ENCODE results near the gene ZBTB39. TPM values are rescaled to one million over a fixed set of nuclear protein-coding genes. Genes with fewer than 3 reads are reported as not detected.

ZBTB39 gene
- total and polyA plus RNA-seq, 2 of the 13 experiments (the other 11 are each of a cell fraction or from before 2014, with no cell fraction given) = 6.5 to 6.9 TPM

- FAIRE-seq (peak; percentile 61), ATAC-seq (peak; percentile 76), DNase-seq (ENCODE audit: low spot score) (peak; percentile 47)
- intact Hi-C loops (cut with micrococcal nuclease; ENCODE audit: unreplicated experiment) = no loop called here
- peak within 1 kb of the TSS; percentile 83 for H3K4me2 ChIP-seq (ENCODE audit: low read depth, low read length)
- no peak within 1 kb of the TSS for H3K9ac ChIP-seq (ENCODE audit: insufficient read depth, low read depth, low read length)
- in situ Hi-C loops (cut with HindIII; ENCODE audit: extremely low pct_ligation_motif_present, low pct_unique_long_range_greater_than_20kb) = loop anchor here (5.0 kb wide), 1 partner anchor 43 kb away; the partner anchor contains the start of gene ZBTB39
- no peaks in the 10 kb centered on the region for H3K27me3 ChIP-seq (ENCODE audit: control insufficient read depth in 1 of 2, insufficient read depth in 2 of 2, low read length in 2 of 2)
- ChIA-PET POLR2A (interaction anchor here (0.8 to 2.6 kb wide), 8 partner anchors 29 to 242 kb away, joined by 3 to 11 read pairs (median 4); partner anchors contain the start of genes LRP1, NEMP1, STAT6 and TAC3), CTCF (ENCODE audit: low intra/inter-chr PET ratio, low total read pairs) (no interaction called here)
- no peak within 1 kb of the TSS for H3K27ac ChIP-seq (ENCODE audit: extremely low read length, insufficient read depth, low read length)
- 8% methylated on average over 2 of the region's 2 CpGs for WGBS (ENCODE audit: low lambda C conversion rate)
- H3K9me3 ChIP-seq (ENCODE audit: low read length) = no peaks in the 10 kb centered on the region
- no peaks in the 10 kb centered on the region for H3K79me2 ChIP-seq (ENCODE audit: insufficient read depth, low read length)
- H2AFZ ChIP-seq (ENCODE audit: low read length) = no peak within 1 kb of the TSS
- peak within 1 kb of the TSS; percentile 43 to 54 (median 49); a peak in 5 of 6 replicates for H3K4me3 ChIP-seq (replicated peaks in 1 of 3; ENCODE audit: insufficient read depth in 1 of 3, low read depth in 2 of 3, low read length in 3 of 3)
- H3K4me1 ChIP-seq (ENCODE audit: insufficient read depth, low read length) = peaks cover 38% of the 10 kb centered on the region
- BruUV-seq (replicated peaks) = no TSS peak
- no peaks in the 10 kb centered on the region for H3K36me3 ChIP-seq (replicated peaks in 1 of 2; ENCODE audit: control insufficient read depth in 1 of 2, insufficient read depth in 2 of 2, low read length in 2 of 2)
- H4K20me1 ChIP-seq (ENCODE audit: insufficient read depth, low read length) = no peaks in the 10 kb centered on the region
- TF ChIP-seq ZNF331 (CRISPR knock-in tag; IDR thresholded peaks at IDR 0.05) (peak; percentile 39; the same call in 1 of the 2 replicates), GATAD2A (CRISPR knock-in tag; IDR thresholded peaks at IDR 0.05) (peak; percentile 48), ATF7 (IDR thresholded peaks at IDR 0.05) (no peak), ATF7 (CRISPR knock-in tag; IDR thresholded peaks at IDR 0.05) (no peak), MIER3 (CRISPR knock-in tag; IDR thresholded peaks at IDR 0.05; ENCODE audit: borderline replicate concordance) (no peak), USF2 (IDR thresholded peaks at IDR 0.05; ENCODE audit: low read depth, low read length) (no peak), USF2 (CRISPR knock-in tag; IDR thresholded peaks at IDR 0.05; ENCODE audit: borderline replicate concordance) (no peak), NFKBIZ (CRISPR knock-in tag; IDR thresholded peaks at IDR 0.05) (0 out of 2 replicates have a peak, but pooled peaks have one; percentile 24), ZFP90 (CRISPR knock-in tag; IDR thresholded peaks at IDR 0.05; ENCODE audit: borderline replicate concordance) (no peak), ZNF572 (CRISPR knock-in tag; IDR thresholded peaks at IDR 0.05) (no peak), ZBTB20 (CRISPR knock-in tag; IDR thresholded peaks at IDR 0.05; ENCODE audit: borderline replicate concordance, low read depth) (no peak), ARID4A (CRISPR knock-in tag; IDR thresholded peaks at IDR 0.05; ENCODE audit: borderline replicate concordance) (peak; percentile 42; the same call in 1 of the 2 replicates), HINFP (CRISPR knock-in tag; IDR thresholded peaks at IDR 0.05; ENCODE audit: low read depth) (no peak), PHF8 (CRISPR knock-in tag; IDR thresholded peaks at IDR 0.05) (no peak), ZNF563 (CRISPR knock-in tag; IDR thresholded peaks at IDR 0.05) (no peak)
Observed at GRCh38 chr12:57049890-57050289, 43.5 kb upstream of the ZBTB39 start, which contains the start of gene MYO1A. MYO1A (minus strand) TSS chr12:57050129; CDS start chr12:57048323, 1,806 bp downstream.
